Measurements from ENCODE around the gene PRPF40A.

- no peak for TF ChIP-seq CTCF (IDR thresholded peaks at IDR 0.05; ENCODE audit: poor library complexity)
- no peak for TF ChIP-seq EZH2 (IDR thresholded peaks at IDR 0.05; ENCODE audit: borderline replicate concordance)
- no peak for TF ChIP-seq EZH2phosphoT487 (IDR thresholded peaks at IDR 0.05; ENCODE audit: low read depth, severe bottlenecking, unreplicated experiment)
These were observed 52.5 kb downstream of the PRPF40A start for GRCh38 chr2:152664725-152665124.
